GM12891 (cell line): ENCODE results near the gene SEC22C.

Experiments
- PAX5 ChIP-seq: IDR thresholded peaks from 2 replicates; pipeline ENCODE4 v1.6.1; 2011; ENCODE audit warnings: low read length, moderate library complexity, mild to moderate bottlenecking; ENCODE audit not compliant: insufficient read depth, severe bottlenecking
- POLR2A ChIP-seq: IDR thresholded peaks from 2 replicates; pipeline ENCODE4 v1.6.1; 2011; ENCODE audit warnings: low read depth, low read length, control low read depth
- POLR2AphosphoS5 ChIP-seq: IDR thresholded peaks from 2 replicates; pipeline ENCODE4 v1.6.1; 2011; ENCODE audit warnings: low read depth, low read length, control low read depth
- POU2F2 ChIP-seq: IDR thresholded peaks from 2 replicates; pipeline ENCODE4 v1.6.1; 2011; ENCODE audit warnings: low read depth, mild to moderate bottlenecking, control low read depth, low read length, moderate library complexity
- TAF1 ChIP-seq: IDR thresholded peaks from 2 replicates; pipeline ENCODE4 v1.6.1; 2011; ENCODE audit warnings: low read depth, low read length, control low read depth

DNA sequence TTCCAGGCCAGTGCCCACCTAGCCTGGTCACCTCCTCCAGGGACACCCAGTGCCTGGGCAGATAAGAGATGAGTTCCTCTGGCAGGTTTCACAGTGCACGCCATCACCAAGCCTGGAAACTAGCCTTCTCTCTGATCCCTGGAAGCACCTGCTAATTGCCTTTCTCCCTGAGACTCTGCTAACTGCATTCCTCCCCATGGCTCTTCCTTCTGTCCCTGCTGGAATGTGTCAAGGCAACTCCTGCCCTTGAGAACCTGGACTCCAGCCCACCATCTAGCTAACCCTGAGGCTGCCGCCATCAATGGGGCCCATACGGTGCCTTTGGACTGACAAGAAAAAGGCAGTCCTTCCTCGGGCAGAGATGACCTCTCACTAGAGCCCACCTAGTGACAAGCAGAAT is 60.9 kb downstream of the SEC22C start:
- TF ChIP-seq POLR2AphosphoS5 (no peak), POLR2A (no peak), TAF1 (no peak), PAX5 (no peak), POU2F2 (no peak)
